Fibroblast of pulmonary artery (primary cell): ENCODE results near the gene SLC9A3.
"Not testable (repeated sequence)": the region's sequence is repeated elsewhere in the genome, so short reads cannot be mapped to it uniquely, and the experiment has no call there.

Experiments used
- DNase-seq: peaks from one replicate; pipeline ENCODE4 v3.0.0-alpha.2; 2010; ENCODE audit warnings: low read depth
- H3K4me3 ChIP-seq: replicated peaks from 2 replicates; pipeline ENCODE4 v1.5.1; 2011; ENCODE audit warnings: low read depth, mild to moderate bottlenecking, control low read depth, low read length, moderate library complexity
- CTCF ChIP-seq: IDR thresholded peaks from 2 replicates; pipeline ENCODE4 v1.5.1; 2011; ENCODE audit warnings: mild to moderate bottlenecking, control low read depth, low read length, inconsistent platforms; ENCODE audit errors: missing control alignments

SLC9A3 gene

DNA sequence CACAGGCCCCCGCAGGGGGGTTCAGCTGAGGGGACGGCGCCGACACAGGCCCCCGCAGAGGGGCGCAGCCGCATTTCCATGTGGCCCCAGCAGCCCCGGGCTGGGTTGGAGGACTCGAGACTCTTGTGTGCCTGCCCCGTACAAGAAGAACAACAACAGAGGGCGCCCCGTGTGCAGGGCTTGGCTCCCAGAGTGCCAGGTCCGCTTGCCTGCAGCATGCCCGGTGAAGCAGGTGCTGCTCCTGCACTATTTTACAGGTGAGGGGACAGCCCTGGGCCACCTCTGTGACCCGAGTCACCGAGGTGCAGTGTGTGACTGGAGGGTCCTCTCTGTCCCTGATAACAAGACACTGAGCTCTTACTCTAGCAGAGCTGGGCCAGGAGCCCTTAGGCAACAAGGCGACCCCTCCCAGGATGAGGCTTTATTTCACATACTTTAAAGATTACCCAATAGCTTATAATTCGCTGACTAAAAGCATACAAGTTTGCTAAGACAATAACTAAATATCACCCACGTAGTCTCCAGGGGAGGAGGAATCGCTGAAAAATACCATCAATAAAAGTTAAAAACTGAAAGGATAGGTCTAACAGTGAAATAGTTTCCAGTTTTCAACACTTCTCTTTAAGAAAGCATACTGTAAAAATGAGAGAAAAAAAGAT is 41.7 kb upstream of the SLC9A3 start:
- DNase-seq = peak; percentile 12
- H3K4me3 ChIP-seq = no peak overlapping the region
- no peak for TF ChIP-seq CTCF

DNA sequence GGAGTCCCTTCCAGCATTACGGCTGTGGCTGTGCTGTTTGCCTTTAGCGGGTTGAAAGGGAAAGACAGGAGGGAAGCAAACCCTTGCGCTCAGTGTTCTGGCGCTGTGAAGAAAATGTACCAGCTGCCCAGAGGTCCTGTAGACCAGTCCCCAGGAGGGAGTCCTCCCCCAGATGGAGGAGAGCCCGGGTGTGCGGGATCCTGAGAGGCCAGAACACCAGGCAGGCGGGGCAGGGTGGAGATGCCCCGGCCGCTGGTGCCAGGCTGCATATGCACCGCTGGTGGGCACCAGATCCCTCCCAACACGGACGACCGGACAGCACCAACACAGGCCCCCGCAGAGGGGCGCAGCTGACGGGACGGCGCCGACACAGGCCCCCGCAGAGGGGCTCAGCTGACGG is 37.2 kb upstream of the SLC9A3 start:
- DNase-seq = no peak
- H3K4me3 ChIP-seq = no peak overlapping the region
- no peak for TF ChIP-seq CTCF

DNA sequence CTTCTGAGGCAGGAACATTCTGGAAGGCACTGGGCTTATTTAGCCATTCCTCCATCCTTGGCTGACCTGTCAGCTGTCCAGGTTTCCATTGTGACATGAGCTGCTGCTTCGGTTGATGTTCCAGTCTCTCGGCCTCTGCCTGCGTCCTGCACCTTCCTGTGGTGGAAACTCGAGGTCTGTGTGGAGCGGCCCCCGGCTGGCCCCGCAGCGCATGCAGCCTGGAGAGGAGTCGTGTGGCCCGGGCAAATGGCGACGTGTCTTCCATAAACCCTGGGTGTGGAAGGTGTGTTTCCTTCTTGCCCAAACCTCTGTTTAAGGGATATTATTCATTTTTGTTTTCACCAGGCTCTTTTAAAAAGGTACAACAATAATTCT is 36.5 kb upstream of the SLC9A3 start:
- no peak for DNase-seq
- H3K4me3 ChIP-seq = no peak overlapping the region
- TF ChIP-seq CTCF = no peak

DNA sequence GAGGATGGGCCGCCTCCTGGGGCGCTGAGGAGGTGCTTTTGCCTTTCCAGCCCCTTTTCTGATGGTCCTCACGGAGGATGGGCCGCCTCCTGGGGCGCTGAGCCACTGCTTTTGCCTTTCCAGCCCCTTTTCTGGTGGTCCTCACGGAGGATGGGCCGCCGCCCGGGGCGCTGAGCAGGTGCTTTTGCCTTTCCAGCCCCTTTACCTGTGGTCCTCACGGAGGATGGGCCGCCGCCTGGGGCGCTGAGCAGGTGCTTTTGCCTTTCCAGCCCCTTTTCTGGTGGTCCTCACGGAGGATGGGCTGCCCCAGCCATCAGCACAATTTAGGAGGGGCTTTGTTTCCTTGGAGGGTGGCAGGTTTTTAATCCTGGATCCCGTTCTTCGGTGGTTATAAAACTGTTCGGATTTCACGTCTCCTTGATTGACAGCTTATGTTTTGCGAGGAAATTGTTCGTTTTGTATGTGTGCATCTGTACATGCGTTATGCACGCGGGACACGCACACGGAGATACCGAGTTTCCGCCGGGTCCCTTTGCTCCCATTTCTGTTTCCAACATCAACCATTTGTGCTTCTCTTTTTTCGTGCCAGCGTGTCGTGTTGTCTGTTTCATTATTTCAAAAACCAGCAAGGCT is 34.7 kb upstream of the SLC9A3 start:
- DNase-seq = no peak
- TF ChIP-seq CTCF = no peak
- no peak overlapping the region for H3K4me3 ChIP-seq

DNA sequence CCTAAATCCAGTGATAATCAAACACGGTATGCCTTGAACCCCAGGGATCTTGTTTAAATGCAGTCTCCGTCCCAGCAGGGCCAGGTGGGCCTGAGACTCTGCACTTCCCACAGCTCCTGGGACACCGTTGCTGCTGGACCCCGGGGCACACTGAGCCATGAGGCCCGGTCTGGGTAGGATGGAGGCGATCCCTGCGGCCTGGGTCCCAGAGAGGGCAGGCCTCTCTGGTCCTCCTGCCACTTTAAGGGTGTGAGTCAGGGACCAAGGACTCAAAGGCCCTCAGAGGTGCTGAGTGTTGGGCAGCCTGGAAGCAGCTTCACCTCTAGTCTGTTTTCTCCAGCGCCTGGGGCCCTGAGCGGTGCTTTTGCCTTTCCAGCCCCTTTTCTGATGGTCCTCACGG is 34.1 kb upstream of the SLC9A3 start:
- no peak for TF ChIP-seq CTCF
- H3K4me3 ChIP-seq = no peak overlapping the region
- no peak for DNase-seq

DNA sequence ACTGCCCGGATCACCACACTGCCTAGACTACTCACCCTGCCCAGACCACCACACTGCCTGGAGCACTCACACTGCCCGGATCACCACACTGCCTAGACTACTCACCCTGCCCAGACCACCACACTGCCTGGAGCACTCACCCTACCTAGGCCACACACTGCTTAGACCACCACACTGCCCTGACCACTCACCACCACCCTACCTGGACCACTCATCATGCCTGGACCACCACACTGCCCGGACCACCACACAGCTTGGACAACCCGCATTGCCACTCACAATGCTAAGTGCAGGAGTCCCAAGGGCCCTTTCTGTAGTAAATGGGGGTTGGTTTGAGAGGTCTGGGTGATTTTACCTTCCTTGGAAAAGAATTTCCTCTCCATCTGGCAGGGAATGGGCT is 33.7 kb upstream of the SLC9A3 start:
- not testable (repeated sequence) for DNase-seq, H3K4me3 ChIP-seq

DNA sequence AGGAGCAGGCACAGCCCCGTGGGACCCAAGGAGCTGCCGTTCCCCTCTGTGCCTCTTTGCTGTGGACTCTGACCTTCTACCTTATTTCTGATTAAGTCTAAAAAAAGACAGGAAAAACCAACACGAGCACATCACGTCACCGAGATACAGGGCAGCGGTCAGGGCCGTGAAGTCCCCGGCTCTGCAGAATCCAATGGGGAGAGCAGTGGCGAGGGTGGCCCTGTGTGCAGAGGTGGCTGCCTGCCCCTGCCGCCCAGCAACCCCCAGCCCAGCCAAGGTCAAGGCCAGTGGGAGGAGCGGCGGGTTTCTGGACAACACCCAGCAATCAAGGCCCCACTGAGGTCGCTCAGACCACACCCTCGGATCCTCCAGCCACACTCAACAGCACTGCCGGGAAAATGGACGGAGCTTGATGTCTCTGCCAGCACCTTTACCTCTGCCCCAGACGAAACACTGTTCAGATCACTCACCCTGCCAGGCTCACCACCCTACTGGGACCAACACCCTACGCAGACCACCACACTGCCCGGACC is 32.7 kb upstream of the SLC9A3 start:
- DNase-seq = no peak
- H3K4me3 ChIP-seq = no peak overlapping the region
- TF ChIP-seq CTCF = no peak
